Thoracic aorta (tissue), 2 donors: ENCODE measurements around the gene PDIA4. TPM values are rescaled to one million over a fixed set of nuclear protein-coding genes. Genes with fewer than 3 reads are reported as not detected.

Experiments
- ATAC-seq: fragments of 150-250 bp; one replicate; pipeline ENCODE4 v1.8.0; 2017; ENCODE audit warnings: low read depth; ENCODE audit not compliant: insufficient number of reproducible peaks, low FRiP score
- DNase-seq: peaks from one replicate; pipeline ENCODE4 v3.0.0-alpha.2; 2020; ENCODE audit warnings: low spot score
- H3K27ac ChIP-seq, 2 donors: fragments of 200-600 bp; sonication (generic); 1 replicate in 1 of 2; 2 replicates in 1 of 2; pipeline ENCODE4 v1.5.1; 2016; ENCODE audit warnings: mild to moderate bottlenecking in 2 of 2, moderate library complexity in 2 of 2
- H3K27me3 ChIP-seq: fragments of 200-600 bp; sonication (generic); replicated peaks from 2 replicates; pipeline ENCODE4 v1.6.0; 2016; ENCODE audit warnings: mild to moderate bottlenecking; ENCODE audit not compliant: insufficient read depth
- H3K36me3 ChIP-seq: fragments of 200-600 bp; sonication (generic); one replicate; pipeline ENCODE4 v1.5.1; 2016
- H3K4me1 ChIP-seq, 2 donors: fragments of 200-600 bp; sonication (generic); 1 replicate in 1 of 2; 2 replicates in 1 of 2; pipeline versions ENCODE4 v1.5.1 to v1.6.0; 2016; ENCODE audit warnings: low read depth in 2 of 2, mild to moderate bottlenecking in 1 of 2; ENCODE audit not compliant: control insufficient read depth in 1 of 2
- H3K4me3 ChIP-seq: fragments of 200-600 bp; sonication (generic); 2 replicates; pipeline ENCODE4 v1.5.1; 2016; ENCODE audit warnings: mild to moderate bottlenecking
- H3K9me3 ChIP-seq: fragments of 200-600 bp; sonication (generic); 2 replicates; pipeline ENCODE4 v1.5.1; 2016
- total RNA-seq, 2 donors: library from RNA; depleted of rRNA; stranded (reverse); fragments of >200 nt; gene quantifications; one replicate each; pipeline versions ENCODE4 v1.1.0 to v1.2.3, GENCODE V29; 2016
- TF ChIP-seq, protein P1 (sequence below): fragments of 200-600 bp; sonication (generic); IDR thresholded peaks from one replicate; pipeline ENCODE4 v1.5.1; 2019; ENCODE audit warnings: antibody characterized with exemption

The PDIA4 gene
- total RNA-seq, 2 donors from 2014 or later: 81.8 to 87.3 TPM

DNA sequence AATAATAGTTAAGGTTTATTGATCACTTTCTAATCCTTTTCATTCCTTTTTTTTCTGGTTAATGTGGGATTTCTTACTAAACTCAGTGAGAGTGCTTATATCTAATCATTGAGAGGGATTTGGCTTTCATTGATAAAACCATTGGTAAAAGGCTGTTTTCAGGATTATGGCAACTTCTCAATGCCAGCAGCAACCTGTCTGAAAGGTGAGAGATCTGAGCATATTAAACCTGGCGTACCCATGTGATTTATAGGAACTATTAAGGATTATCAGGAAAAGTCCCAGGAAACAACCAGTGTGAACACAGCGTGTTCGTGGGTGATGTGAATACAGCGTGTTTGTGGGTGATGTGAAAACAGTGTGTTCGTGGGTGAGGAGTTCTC is 65.9 kb downstream of the PDIA4 start:
- H3K4me1 ChIP-seq: peaks cover 0 to 7% of the 10 kb centered on the region in 2 donors
- TF ChIP-seq, protein P1, sequence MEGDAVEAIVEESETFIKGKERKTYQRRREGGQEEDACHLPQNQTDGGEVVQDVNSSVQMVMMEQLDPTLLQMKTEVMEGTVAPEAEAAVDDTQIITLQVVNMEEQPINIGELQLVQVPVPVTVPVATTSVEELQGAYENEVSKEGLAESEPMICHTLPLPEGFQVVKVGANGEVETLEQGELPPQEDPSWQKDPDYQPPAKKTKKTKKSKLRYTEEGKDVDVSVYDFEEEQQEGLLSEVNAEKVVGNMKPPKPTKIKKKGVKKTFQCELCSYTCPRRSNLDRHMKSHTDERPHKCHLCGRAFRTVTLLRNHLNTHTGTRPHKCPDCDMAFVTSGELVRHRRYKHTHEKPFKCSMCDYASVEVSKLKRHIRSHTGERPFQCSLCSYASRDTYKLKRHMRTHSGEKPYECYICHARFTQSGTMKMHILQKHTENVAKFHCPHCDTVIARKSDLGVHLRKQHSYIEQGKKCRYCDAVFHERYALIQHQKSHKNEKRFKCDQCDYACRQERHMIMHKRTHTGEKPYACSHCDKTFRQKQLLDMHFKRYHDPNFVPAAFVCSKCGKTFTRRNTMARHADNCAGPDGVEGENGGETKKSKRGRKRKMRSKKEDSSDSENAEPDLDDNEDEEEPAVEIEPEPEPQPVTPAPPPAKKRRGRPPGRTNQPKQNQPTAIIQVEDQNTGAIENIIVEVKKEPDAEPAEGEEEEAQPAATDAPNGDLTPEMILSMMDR: no peak
- H3K27me3 ChIP-seq: no peaks in the 10 kb centered on the region
- no peaks in the 10 kb centered on the region for H3K9me3 ChIP-seq
- DNase-seq: no peak
- no peaks in the 10 kb centered on the region for H3K36me3 ChIP-seq
- H3K27ac ChIP-seq: no peak overlapping the region
- H3K4me3 ChIP-seq: peak overlapping the region; percentile 77
- ATAC-seq: no peak

DNA sequence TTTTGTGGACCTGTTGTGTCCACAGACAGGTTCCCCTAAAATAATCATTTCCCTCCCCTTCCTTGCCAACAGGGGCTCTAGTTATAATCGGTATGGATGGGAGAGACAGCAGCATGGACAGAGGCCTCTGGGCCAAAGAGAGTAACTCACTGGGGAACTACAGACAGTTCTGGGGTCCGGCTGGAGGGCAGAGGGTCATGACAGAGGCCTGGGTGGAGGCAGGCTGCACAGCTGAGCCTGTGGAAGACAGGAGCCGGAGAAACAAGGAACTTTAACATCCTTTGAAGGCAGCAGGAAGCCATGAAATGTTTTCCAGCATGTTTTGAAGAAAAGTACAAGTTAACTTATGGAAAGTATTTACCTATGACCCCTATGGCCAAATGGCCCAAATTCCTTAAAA is 68.6 kb downstream of the PDIA4 start:
- Histone ChIP-seq H3K4me3 (no peak overlapping the region), H3K4me1 (peaks cover 0 to 7% of the 10 kb centered on the region in 2 donors), H3K27ac (no peak overlapping the region), H3K9me3 (no peaks in the 10 kb centered on the region), H3K27me3 (no peaks in the 10 kb centered on the region), H3K36me3 (no peaks in the 10 kb centered on the region)
- no peak for ATAC-seq
- no peak for DNase-seq
- TF ChIP-seq, protein P1: no peak

GRCh38 chr7:148958061-148958460 is 70.2 kb downstream of the PDIA4 start:
- TF ChIP-seq, protein P1: no peak
- ATAC-seq (no peak), DNase-seq (no peak)
- Histone ChIP-seq H3K27ac (no peak overlapping the region), H3K4me1 (no peaks in the 10 kb centered on the region), H3K36me3 (no peaks in the 10 kb centered on the region), H3K4me3 (no peak overlapping the region), H3K9me3 (no peaks in the 10 kb centered on the region), H3K27me3 (no peaks in the 10 kb centered on the region)

GRCh38 chr7:148954766-148955165 is 73.5 kb downstream of the PDIA4 start:
- DNase-seq: no peak
- Histone ChIP-seq H3K9me3 (no peaks in the 10 kb centered on the region), H3K27me3 (no peaks in the 10 kb centered on the region), H3K27ac (no peak overlapping the region), H3K36me3 (no peaks in the 10 kb centered on the region), H3K4me3 (no peak overlapping the region), H3K4me1 (no peaks in the 10 kb centered on the region)
- no peak for ATAC-seq
- TF ChIP-seq, protein P1: no peak

DNA sequence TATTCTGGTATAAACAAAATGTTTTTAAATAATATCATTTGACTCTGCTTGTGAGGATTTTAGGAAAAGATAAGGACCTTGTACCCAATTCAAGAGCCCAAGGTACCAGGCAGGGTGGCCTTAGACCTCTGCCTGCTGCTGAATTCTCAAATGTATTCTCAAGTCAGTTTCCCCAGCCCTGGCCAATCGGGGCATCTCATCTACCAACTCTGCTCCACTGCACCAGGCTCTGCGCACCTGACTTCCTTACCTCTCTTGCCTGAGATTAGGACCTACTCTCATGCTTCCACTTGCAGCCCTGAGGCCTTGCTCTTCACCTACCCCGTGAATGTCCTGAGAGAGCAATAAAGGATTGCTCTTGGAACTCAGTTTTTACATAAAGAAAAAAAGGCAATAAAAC is 74.6 kb downstream of the PDIA4 start:
- TF ChIP-seq, protein P1: no peak
- ATAC-seq (no peak), DNase-seq (no peak)

More for the DNA sequence above, 74.6 kb downstream of the PDIA4 start:
- H3K27ac ChIP-seq: no peak overlapping the region
- H3K36me3 ChIP-seq: no peaks in the 10 kb centered on the region
- no peaks in the 10 kb centered on the region for H3K27me3 ChIP-seq
- no peaks in the 10 kb centered on the region for H3K9me3 ChIP-seq
- no peaks in the 10 kb centered on the region for H3K4me1 ChIP-seq
- H3K4me3 ChIP-seq: no peak overlapping the region

Other genes with a start within 250 kb of the PDIA4 start
- 1 to 10 TPM in 1 of 2 donors, not detected in 1; 2.4 TPM for gene EZH2, start 144.2 kb downstream of the PDIA4 start, total RNA-seq
- gene ZNF786, start 62.2 kb upstream of the PDIA4 start, total RNA-seq: 10 to 100 TPM in 1 of 2 donors, 1 to 10 TPM in 1; 9.2 to 11.4 TPM
- 1 to 10 TPM; 3.1 to 3.4 TPM for gene ZNF425, start 97.8 kb upstream of the PDIA4 start, total RNA-seq
- 10 to 100 TPM; 16.2 to 31.5 TPM for gene ZNF398, start 118.9 kb upstream of the PDIA4 start, total RNA-seq
- 10 to 100 TPM; 11.1 to 20.7 TPM for gene ZNF282, start 167.0 kb upstream of the PDIA4 start, total RNA-seq
- 1 to 10 TPM; 6.6 to 8.3 TPM for gene ZNF212, start 211.1 kb upstream of the PDIA4 start, total RNA-seq
- 10 to 100 TPM; 23.6 to 28.9 TPM for gene ZNF783, start 233.7 kb upstream of the PDIA4 start, total RNA-seq